RPMI8226 (cell line): Measurements from ENCODE around the gene LRRC8B.

Experiments used
- DNase-seq: peaks from one replicate; pipeline ENCODE4 v3.0.0-alpha.2; 2015

Gene LRRC8B

DNA sequence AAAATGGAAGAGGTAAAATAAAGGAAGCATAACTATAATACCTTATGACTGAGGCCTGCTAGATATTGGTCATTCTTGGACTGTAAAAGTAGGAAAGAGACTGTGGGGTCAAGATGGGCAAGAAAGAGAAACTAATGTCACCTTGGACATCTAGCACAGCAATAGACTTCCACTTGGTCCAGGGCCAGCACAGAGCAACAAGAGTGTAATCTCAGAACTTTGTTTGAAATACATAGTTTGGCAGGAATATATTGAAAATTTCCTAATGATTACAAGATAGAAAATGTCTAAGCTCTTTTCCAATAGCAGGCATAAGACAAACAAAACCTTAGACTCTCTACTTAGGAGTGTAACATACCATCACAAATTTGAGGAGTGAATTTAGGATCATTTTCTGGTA lies 112.9 kb downstream of the LRRC8B start:
- no peak for DNase-seq

DNA sequence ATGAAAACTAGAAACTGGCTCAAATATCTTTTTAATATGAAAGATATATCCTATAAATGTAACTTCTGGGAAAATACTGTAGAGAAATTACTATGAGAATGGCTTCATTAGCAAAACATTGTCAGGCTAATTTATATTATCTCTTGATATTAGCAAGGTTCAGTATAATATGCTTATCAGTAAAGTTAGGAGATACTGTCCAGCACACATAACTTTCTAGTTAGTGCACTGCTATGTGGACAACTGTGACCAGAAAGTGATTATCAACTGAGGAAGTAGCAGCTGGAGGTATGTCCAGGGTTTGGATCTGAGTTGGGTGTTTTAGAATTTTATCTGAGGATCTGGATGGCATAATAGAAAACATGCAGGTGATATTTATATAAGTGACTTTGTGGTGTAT lies 115.8 kb downstream of the LRRC8B start:
- no peak for DNase-seq

DNA sequence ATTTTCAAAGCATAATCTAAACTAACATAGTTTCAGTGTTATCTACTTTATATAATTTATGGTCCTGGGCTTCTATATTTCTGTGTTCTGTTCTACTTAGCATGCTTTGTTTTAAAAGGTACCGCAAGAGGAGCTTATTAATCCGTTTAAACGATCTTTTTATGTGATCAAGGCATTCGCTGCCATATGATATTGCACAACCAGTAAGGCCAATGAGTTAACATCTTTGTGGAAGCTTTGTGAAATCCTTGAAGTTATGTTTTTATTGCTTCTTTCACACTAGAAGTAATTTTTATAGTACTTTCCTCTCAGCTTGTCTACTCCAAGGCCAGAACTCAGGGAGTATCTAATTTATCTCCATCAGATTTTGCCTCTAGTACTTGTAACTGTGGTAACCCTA lies 117.2 kb downstream of the LRRC8B start:
- no peak for DNase-seq

DNA sequence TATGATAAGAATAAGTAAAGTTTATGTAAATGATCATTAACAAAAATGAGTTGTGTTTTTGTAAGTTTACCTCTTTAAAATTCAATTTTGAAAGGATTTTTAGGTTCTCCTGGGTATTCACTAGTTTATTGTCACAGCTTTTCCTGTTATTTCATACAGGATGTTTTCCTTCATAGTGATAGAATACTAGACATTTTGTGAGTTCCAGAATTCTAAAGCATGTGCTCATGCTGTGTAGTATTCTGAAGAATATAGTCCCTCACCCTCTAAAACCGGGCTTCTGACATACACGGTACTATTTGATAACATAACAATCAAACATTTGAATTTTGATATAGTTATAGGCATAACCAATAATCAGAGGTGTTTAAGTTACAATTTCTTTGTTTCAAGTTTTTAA lies 118.9 kb downstream of the LRRC8B start:
- no peak for DNase-seq

DNA sequence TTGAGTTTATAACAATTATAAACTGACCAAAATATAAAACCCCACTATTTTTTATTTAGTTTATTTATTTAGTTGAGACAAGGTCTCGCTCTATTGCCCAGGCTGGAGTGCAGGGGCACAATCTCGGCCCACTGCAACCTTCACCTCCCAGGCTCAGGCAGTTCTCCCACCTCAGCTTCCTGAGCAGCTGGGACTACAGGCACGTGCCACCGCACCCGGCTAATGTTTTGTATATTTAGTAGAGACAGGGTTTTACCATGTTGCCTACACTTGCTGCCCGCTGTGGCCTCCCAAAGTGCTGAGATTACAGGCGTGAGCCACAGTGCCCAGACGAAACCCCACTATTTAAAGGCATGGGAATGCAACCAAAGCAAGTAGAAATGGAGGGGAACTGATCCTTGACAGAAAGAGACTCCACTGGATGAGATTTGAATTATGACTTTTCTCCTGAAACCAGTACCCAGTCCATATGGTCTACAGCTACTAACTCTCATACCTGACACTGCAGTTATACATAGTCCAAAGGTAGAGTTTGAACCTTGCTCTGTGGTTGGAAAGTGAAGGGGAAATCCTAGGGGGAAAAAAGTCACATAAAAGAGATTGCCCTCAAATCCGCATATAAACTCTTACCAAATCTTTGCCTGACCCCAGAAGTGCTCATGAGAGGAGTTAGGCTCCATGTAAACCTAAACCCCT lies 119.6 kb downstream of the LRRC8B start:
- no peak for DNase-seq

DNA sequence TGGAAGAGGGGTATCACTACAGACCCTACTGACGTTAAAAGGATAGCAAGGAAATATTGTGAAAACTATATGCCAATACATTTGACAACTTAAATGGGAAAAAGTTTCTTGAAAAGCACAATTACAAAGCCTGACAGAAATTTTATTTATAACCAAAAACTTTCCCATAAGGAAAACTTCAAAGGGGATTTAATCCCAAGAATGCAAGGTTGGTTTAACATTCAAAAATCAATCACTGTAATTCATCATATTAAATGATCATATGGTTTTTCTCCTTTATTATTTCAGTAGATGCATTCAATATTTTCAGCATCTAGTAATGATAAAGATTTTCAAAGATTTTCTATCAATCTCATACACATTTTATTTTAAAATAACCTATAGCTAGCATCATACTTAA lies 121.6 kb downstream of the LRRC8B start:
- DNase-seq, result no peak
